PC-9 (cell line): Measurements from ENCODE around the gene PTPN1.

Experiments
- EZH2 ChIP-seq: fragments of 200-600 bp; sonication (generic); IDR thresholded peaks from 2 replicates; pipeline ENCODE4 v1.8.0; 2017; ENCODE audit warnings: antibody characterized with exemption, low read depth
- TF ChIP-seq, protein P1 (sequence below): fragments of 200-600 bp; sonication (generic); conservative IDR thresholded peaks from 2 replicates; pipeline ENCODE4 v1.6.1; 2017; ENCODE audit warnings: mixed run types, antibody characterized with exemption, mild to moderate bottlenecking, moderate library complexity

- TF ChIP-seq, protein P1, sequence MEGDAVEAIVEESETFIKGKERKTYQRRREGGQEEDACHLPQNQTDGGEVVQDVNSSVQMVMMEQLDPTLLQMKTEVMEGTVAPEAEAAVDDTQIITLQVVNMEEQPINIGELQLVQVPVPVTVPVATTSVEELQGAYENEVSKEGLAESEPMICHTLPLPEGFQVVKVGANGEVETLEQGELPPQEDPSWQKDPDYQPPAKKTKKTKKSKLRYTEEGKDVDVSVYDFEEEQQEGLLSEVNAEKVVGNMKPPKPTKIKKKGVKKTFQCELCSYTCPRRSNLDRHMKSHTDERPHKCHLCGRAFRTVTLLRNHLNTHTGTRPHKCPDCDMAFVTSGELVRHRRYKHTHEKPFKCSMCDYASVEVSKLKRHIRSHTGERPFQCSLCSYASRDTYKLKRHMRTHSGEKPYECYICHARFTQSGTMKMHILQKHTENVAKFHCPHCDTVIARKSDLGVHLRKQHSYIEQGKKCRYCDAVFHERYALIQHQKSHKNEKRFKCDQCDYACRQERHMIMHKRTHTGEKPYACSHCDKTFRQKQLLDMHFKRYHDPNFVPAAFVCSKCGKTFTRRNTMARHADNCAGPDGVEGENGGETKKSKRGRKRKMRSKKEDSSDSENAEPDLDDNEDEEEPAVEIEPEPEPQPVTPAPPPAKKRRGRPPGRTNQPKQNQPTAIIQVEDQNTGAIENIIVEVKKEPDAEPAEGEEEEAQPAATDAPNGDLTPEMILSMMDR = peak; percentile 42; the same call in 1 of the 2 replicates
- no peak for TF ChIP-seq EZH2
Observed at GRCh38 chr20:50610212-50610718, 100.1 kb downstream of the PTPN1 start.
